ENCODE measurements around the gene OBP2B.

The OBP2B gene

GRCh38 chr9:133202688-133203453 lies 6.2 kb downstream of the OBP2B start:
- no peak for DNase-seq (ENCODE audit: low spot score)
- TF ChIP-seq, protein P1, sequence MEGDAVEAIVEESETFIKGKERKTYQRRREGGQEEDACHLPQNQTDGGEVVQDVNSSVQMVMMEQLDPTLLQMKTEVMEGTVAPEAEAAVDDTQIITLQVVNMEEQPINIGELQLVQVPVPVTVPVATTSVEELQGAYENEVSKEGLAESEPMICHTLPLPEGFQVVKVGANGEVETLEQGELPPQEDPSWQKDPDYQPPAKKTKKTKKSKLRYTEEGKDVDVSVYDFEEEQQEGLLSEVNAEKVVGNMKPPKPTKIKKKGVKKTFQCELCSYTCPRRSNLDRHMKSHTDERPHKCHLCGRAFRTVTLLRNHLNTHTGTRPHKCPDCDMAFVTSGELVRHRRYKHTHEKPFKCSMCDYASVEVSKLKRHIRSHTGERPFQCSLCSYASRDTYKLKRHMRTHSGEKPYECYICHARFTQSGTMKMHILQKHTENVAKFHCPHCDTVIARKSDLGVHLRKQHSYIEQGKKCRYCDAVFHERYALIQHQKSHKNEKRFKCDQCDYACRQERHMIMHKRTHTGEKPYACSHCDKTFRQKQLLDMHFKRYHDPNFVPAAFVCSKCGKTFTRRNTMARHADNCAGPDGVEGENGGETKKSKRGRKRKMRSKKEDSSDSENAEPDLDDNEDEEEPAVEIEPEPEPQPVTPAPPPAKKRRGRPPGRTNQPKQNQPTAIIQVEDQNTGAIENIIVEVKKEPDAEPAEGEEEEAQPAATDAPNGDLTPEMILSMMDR (IDR thresholded peaks at IDR 0.05): no peak
- Histone ChIP-seq H3K4me3 (no peak overlapping the region), H3K27ac (no peak overlapping the region)

DNA sequence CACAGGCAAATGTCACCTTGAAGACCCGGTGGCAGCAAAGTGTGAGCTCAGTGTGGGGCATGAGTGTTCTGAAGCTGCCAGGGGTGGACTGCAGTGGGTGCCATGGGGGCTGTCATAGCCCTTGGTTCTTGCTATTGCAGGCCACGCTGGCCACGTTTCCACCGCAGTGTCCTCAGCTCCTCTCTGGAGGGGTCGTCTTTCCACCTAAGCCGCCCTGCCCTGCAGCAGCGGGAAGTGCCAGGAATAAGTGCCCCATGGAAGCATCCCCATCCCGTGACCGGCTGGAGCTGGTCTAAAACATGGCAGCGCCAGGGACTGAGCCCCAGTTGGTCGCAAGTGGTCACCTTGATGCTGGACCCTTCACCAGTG lies 6.9 kb downstream of the OBP2B start:
- no peak for DNase-seq (ENCODE audit: low spot score)
- TF ChIP-seq, protein P1 (IDR thresholded peaks at IDR 0.05): no peak
- Histone ChIP-seq H3K27ac (no peak overlapping the region), H3K4me3 (no peak overlapping the region)

- TF ChIP-seq, protein P1 (IDR thresholded peaks at IDR 0.05): no peak
- H3K4me3 ChIP-seq: no peak overlapping the region
- DNase-seq (ENCODE audit: low spot score): no peak
- no peak overlapping the region for H3K27ac ChIP-seq
Measured at GRCh38 chr9:133201424-133202144, 7.5 kb downstream of the OBP2B start.

- DNase-seq (ENCODE audit: low spot score): no peak
- Histone ChIP-seq H3K4me3 (no peak overlapping the region), H3K27ac (no peak overlapping the region)
- TF ChIP-seq, protein P1 (IDR thresholded peaks at IDR 0.05): no peak
Measured at GRCh38 chr9:133200631-133201030, 8.4 kb downstream of the OBP2B start.

DNA sequence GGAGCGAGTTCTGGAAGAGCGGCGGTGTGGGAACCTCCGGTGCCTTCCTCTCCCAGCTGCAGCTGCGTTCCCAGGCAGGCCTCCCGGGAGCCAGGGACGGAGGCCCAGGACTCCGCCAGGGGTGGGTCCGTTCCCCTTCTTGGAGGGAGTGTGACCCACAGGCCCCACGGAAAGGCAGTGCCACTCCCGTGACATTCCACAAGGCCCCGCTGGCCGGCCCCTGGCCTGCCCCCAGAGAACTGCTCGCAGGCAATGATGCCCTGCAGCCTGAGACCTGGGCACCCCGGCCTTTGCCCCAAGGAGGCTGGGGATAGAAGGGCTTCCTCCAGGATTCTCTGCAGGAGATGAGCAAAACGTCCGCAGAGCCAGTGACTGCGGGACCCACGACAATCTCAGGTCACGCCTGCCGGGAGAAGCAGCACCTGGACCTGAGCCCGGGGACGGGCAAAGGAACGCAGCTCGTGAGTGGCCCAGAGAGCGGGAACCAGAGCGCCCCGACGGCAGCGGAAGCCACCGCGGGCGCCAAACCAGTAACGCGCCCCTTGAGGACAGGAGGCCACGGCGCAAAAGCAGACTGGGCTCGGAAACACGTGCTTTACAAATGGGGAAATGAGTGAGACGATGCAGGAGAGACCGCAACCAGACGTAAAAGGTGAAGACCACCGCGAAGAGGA lies 9.3 kb downstream of the OBP2B start:
- H3K4me3 ChIP-seq: peak overlapping the region; percentile 53
- DNase-seq (ENCODE audit: low spot score): no peak
- H3K27ac ChIP-seq: peak overlapping the region in 1 of 2 donors; percentile 24

GRCh38 chr9:133195029-133195428 lies 14.0 kb downstream of the OBP2B start:
- Histone ChIP-seq H3K4me3 (no peak overlapping the region), H3K27ac (no peak overlapping the region)
- DNase-seq (ENCODE audit: low spot score): no peak
- TF ChIP-seq, protein P1 (IDR thresholded peaks at IDR 0.05): no peak

More for the DNA sequence above, 9.3 kb downstream of the OBP2B start:
- TF ChIP-seq, protein P1 (IDR thresholded peaks at IDR 0.05): no peak

All from coronary artery (tissue), 2 donors.